Natural killer cell (primary cell): ENCODE results near the gene CDK17. TPM values are rescaled to one million over a fixed set of nuclear protein-coding genes. Genes with fewer than 3 reads are reported as not detected.

Source experiments
- ATAC-seq, 3 donors: fragments of 150-1000 bp in 2 of 3; fragments of 200-7000 bp in 1 of 3; cut with Tn5 transposase; 1 replicate in 1 of 3; 2 replicates in 2 of 3; pipeline ENCODE4 v1.10.0; 2021; ENCODE audit warnings: mild to moderate bottlenecking in 2 of 3, moderate library complexity in 2 of 3
- DNase-seq, 2 donors: peaks; one replicate each; pipeline versions ENCODE4 v3.0.0 to v3.0.0-alpha.2; 2013 to 2021; ENCODE audit warnings: mixed read lengths in 1 of 2
- H3K27ac ChIP-seq: one replicate; pipeline ENCODE4 v1.5.1; 2013; ENCODE audit warnings: mild to moderate bottlenecking, low read length
- H3K27me3 ChIP-seq: one replicate; pipeline ENCODE4 v1.6.1; 2013; ENCODE audit warnings: low read length; ENCODE audit not compliant: control insufficient read depth, insufficient read depth
- H3K36me3 ChIP-seq: one replicate; pipeline ENCODE4 v1.6.1; 2013; ENCODE audit warnings: low read length; ENCODE audit not compliant: control insufficient read depth, insufficient read depth
- H3K4me1 ChIP-seq: one replicate; pipeline ENCODE4 v1.6.1; 2013; ENCODE audit warnings: low read length; ENCODE audit not compliant: control insufficient read depth, insufficient read depth
- H3K4me3 ChIP-seq: one replicate; pipeline ENCODE4 v1.5.1; 2013; ENCODE audit warnings: low read length
- H3K9me3 ChIP-seq: one replicate; pipeline ENCODE4 v1.6.1; 2013; ENCODE audit warnings: low read length; ENCODE audit not compliant: control insufficient read depth, insufficient read depth
- H3K27ac Mint-ChIP-seq, 2 donors: one replicate each; pipeline ENCODE4 v1.8.0; 2022; ENCODE audit warnings: mild to moderate bottlenecking in 2 of 2, mixed read lengths in 2 of 2, moderate library complexity in 1 of 2
- H3K27me3 Mint-ChIP-seq, 2 donors: one replicate each; pipeline ENCODE4 v1.8.0; 2022; ENCODE audit warnings: low read depth in 2 of 2, mixed read lengths in 2 of 2
- H3K36me3 Mint-ChIP-seq: one replicate; pipeline ENCODE4 v1.8.0; 2022; ENCODE audit warnings: mixed read lengths
- H3K4me1 Mint-ChIP-seq, 2 donors: one replicate each; pipeline ENCODE4 v1.8.0; 2022; ENCODE audit warnings: mixed read lengths in 2 of 2
- H3K4me3 Mint-ChIP-seq: one replicate; pipeline ENCODE4 v1.8.0; 2022; ENCODE audit warnings: mild to moderate bottlenecking, moderate library complexity, mixed read lengths
- H3K9me3 Mint-ChIP-seq, 2 donors: one replicate each; pipeline ENCODE4 v1.8.0; 2022; ENCODE audit warnings: mixed read lengths in 2 of 2
- CTCF ChIP-seq: fragments of 200-600 bp; IDR thresholded peaks from one replicate; pipeline ENCODE4 v1.8.0; 2022; ENCODE audit warnings: antibody characterized with exemption
- WGBS: methylation state at CpG from one replicate; pipeline ENCODE4 v1.1.7; 2013; ENCODE audit warnings: missing lambda C conversion rate; ENCODE audit not compliant: insufficient coverage; 5-methylcytosine and 5-hydroxymethylcytosine counted together
- intact Hi-C: fragments of 100-400 bp; cut with micrococcal nuclease; formaldehyde crosslinking; loops from one replicate; pipeline ENCODE4 v1.14.2; 2022
- total RNA-seq, 4 donors: library from RNA; stranded (reverse); fragments of 120-200 nt in 1 of 4; gene quantifications; one replicate each; pipeline versions ENCODE4 v1.2.3 to v1.2.4, GENCODE V29; 2013 to 2022

The CDK17 gene
- total RNA-seq, 3 donors from 2014 or later (not counting 1 experiment from before 2014, with no cell fraction given) = 199 to 234 (median 232) TPM

- no peak overlapping the region for H3K27ac ChIP-seq
- H3K36me3 ChIP-seq = no peaks in the 10 kb centered on the region
- no peaks in the 10 kb centered on the region for H3K27me3 Mint-ChIP-seq
- no peak overlapping the region for H3K4me3 Mint-ChIP-seq
- H3K27ac Mint-ChIP-seq = no peak overlapping the region
- 67% methylated on average over 1 of the region's 2 CpGs for WGBS
- no peak overlapping the region for H3K4me3 ChIP-seq
- H3K4me1 Mint-ChIP-seq = peaks cover 15% of the 10 kb centered on the region in 2 donors
- H3K36me3 Mint-ChIP-seq = no peaks in the 10 kb centered on the region
- intact Hi-C loops = no loop called here
- H3K9me3 Mint-ChIP-seq = no peaks in the 10 kb centered on the region
- H3K9me3 ChIP-seq = no peaks in the 10 kb centered on the region
- peaks cover 9% of the 10 kb centered on the region for H3K4me1 ChIP-seq
- no peak for ATAC-seq
- H3K27me3 ChIP-seq = no peaks in the 10 kb centered on the region
- TF ChIP-seq CTCF = no peak
- no peak for DNase-seq
These were observed 22.0 kb upstream of the CDK17 start for GRCh38 chr12:96422192-96422591.

DNA sequence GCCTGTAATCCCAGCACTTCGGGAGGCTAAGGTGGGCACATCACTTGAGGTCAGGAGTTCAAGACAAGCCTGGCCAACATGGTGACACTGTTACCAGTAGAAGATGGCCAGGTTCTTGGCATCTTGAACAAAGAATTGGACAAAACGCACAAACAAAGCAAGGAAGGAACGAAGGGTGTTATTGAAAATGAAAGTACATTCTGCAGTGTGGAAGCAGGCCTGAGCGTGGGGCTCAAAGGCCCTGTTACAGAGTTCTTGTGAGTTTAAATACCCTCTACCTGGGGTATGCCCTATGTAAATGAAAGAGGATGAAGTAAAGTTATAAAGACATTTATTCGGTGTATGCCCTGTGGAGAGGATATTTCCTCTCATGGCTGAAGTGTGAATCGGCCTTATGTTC is 20.8 kb upstream of the CDK17 start:
- no peak for TF ChIP-seq CTCF
- peak overlapping the region; percentile 76 to 78 for H3K27ac Mint-ChIP-seq
- H3K9me3 Mint-ChIP-seq = no peaks in the 10 kb centered on the region
- DNase-seq = peak in 1 of 2 donors; percentile 61
- H3K4me1 Mint-ChIP-seq = peaks cover 14 to 15% of the 10 kb centered on the region in 2 donors
- Histone ChIP-seq H3K9me3 (no peaks in the 10 kb centered on the region), H3K4me3 (peak overlapping the region; percentile 2), H3K36me3 (no peaks in the 10 kb centered on the region), H3K27ac (no peak overlapping the region), H3K27me3 (no peaks in the 10 kb centered on the region), H3K4me1 (peaks cover 9% of the 10 kb centered on the region)
- peak overlapping the region; percentile 74 for H3K4me3 Mint-ChIP-seq
- WGBS = 50% methylated on average over 6 of the region's 6 CpGs
- peak; percentile 52 to 61 (median 60) for ATAC-seq
- intact Hi-C loops = no loop called here
- H3K36me3 Mint-ChIP-seq = no peaks in the 10 kb centered on the region
- no peaks in the 10 kb centered on the region for H3K27me3 Mint-ChIP-seq

DNA sequence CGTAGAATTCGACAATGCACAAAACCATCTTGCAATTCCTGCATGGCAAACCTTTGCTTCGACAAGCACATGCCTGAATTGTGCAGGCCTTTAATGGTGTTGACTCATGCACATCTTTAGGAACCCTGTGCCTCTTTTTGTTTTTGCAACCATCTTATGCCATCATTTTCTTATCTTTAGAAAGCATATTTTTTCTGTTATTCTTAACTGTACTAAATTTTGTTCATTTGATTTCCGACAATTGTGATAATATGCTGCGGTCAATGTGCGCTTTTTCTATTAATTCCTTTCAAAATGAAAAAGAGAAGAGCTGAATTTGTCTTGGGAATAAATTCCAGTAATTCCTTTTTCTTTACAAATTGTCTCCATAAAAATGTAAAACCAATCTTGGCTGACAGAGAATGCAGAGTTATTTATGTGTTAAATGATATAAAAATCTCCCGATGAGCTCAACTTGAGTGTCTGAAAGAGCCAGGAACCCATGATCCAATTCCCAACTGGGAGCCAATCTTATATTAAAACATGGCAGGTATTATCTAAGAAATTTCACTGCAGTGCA is 20.1 kb upstream of the CDK17 start:
- Mint-ChIP-seq H3K36me3 (no peaks in the 10 kb centered on the region), H3K4me1 (peaks cover 11 to 15% of the 10 kb centered on the region in 2 donors), H3K27ac (peak overlapping the region; percentile 76 to 78), H3K27me3 (no peaks in the 10 kb centered on the region), H3K9me3 (no peaks in the 10 kb centered on the region), H3K4me3 (peak overlapping the region; percentile 74)
- no peaks in the 10 kb centered on the region for H3K27me3 ChIP-seq
- no peaks in the 10 kb centered on the region for H3K9me3 ChIP-seq
- H3K4me1 ChIP-seq = peaks cover 9% of the 10 kb centered on the region
- no peak for TF ChIP-seq CTCF
- no peak overlapping the region for H3K27ac ChIP-seq
- ATAC-seq = no peak
- no peak for DNase-seq
- intact Hi-C loops = no loop called here
- 94% methylated on average over 4 of the region's 7 CpGs for WGBS
- no peaks in the 10 kb centered on the region for H3K36me3 ChIP-seq
- no peak overlapping the region for H3K4me3 ChIP-seq
